Heart left ventricle (tissue), 16 donors: ENCODE results near the gene DCUN1D3. TPM values are rescaled to one million over a fixed set of nuclear protein-coding genes. Genes with fewer than 3 reads are reported as not detected.

Experiments
- ATAC-seq, 4 donors: fragments of 200-7000 bp; cut with Tn5 transposase; one replicate each; pipeline ENCODE4 v1.9.1; 2020 to 2022; ENCODE audit warnings: moderate library complexity in 4 of 4, mild to moderate bottlenecking in 3 of 4, moderate number of reproducible peaks in 1 of 4
- DNase-seq, 5 donors: peaks; one replicate each; pipeline ENCODE4 v3.0.0-alpha.2; 2020
- H3K27ac ChIP-seq, 12 donors: fragments of 200-600 bp; sonication (generic) in 4 of 12; one replicate each; pipeline versions ENCODE4 v1.5.0 to v1.8.0; 2016 to 2022; ENCODE audit warnings: mild to moderate bottlenecking in 2 of 12
- H3K27me3 ChIP-seq, 9 donors: fragments of 200-600 bp; sonication (generic) in 2 of 9; one replicate each; pipeline versions ENCODE4 v1.5.1 to v1.8.0; 2016 to 2022; ENCODE audit warnings: mild to moderate bottlenecking in 3 of 9
- H3K36me3 ChIP-seq, 9 donors: fragments of 200-600 bp; sonication (generic) in 2 of 9; one replicate each; pipeline versions ENCODE4 v1.5.0 to v1.8.0; 2018 to 2022; ENCODE audit warnings: mild to moderate bottlenecking in 2 of 9
- H3K4me1 ChIP-seq, 12 donors: fragments of 200-600 bp; sonication (generic) in 4 of 12; one replicate each; pipeline versions ENCODE4 v1.5.0 to v1.8.0; 2016 to 2022; ENCODE audit warnings: mild to moderate bottlenecking in 3 of 12
- H3K4me3 ChIP-seq, 12 donors: fragments of 200-600 bp; sonication (generic) in 4 of 12; one replicate each; pipeline versions ENCODE4 v1.5.0 to v1.8.0; 2017 to 2022; ENCODE audit warnings: mild to moderate bottlenecking in 9 of 12, moderate library complexity in 4 of 12
- H3K9me3 ChIP-seq, 12 donors: fragments of 200-600 bp; sonication (generic) in 4 of 12; one replicate each; pipeline versions ENCODE4 v1.5.0 to v1.8.0; 2016 to 2022; ENCODE audit warnings: mild to moderate bottlenecking in 1 of 12
- CTCF ChIP-seq, 12 donors: fragments of 200-600 bp; sonication (generic) in 4 of 12; IDR thresholded peaks; one replicate each; pipeline versions ENCODE4 v1.5.0 to v1.8.0; 2018 to 2022; ENCODE audit warnings: antibody characterized with exemption in 12 of 12, mild to moderate bottlenecking in 5 of 12
- POLR2A ChIP-seq, 2 donors: fragments of 450-650 bp; IDR thresholded peaks; one replicate each; pipeline ENCODE4 v1.6.1; 2017; ENCODE audit warnings: antibody characterized with exemption in 2 of 2, mild to moderate bottlenecking in 2 of 2, moderate library complexity in 2 of 2
- WGBS, 4 donors: extraction: QIAGEN DNeasy Blood & Tissue Kit in 2 of 4; methylation state at CpG; one replicate each; pipeline versions ENCODE4 v1.1.5 to v1.1.7; 2013 to 2018; 5-methylcytosine and 5-hydroxymethylcytosine counted together
- intact Hi-C, 10 donors: fragments of 100-400 bp; cut with DNase I; formaldehyde crosslinking; loops; one replicate each; pipeline versions ENCODE4 v1.11.1 to v1.14.2; 2022
- long read RNA-seq, 3 donors: library from polyadenylated mRNA; unstranded; transcript quantifications; one replicate each; pipeline ENCODE4 v2.0.0, GENCODE V29; 2020 to 2021
- polyA plus RNA-seq, 2 donors: library from polyadenylated mRNA; stranded (reverse); fragments of 200-250 nt; gene quantifications; one replicate each; pipeline ENCODE4 v1.2.3, GENCODE V29; 2013
- total RNA-seq, 9 donors: library from RNA; depleted of rRNA in 2 of 9; stranded (reverse); fragments of >200 nt in 2 of 9; fragmentation: NEBNext Ultra II Directional in 3 of 9; extraction: Animal tissue kit (Norgen Biotek cat#: 25700) in 3 of 9; gene quantifications; one replicate each; pipeline versions ENCODE4 v1.1.0 to v1.2.4, GENCODE V29; 2016 to 2023
- donor health status: ischemic (EF 13 %, LVEDD 7.1; RV severe dilation, severe dysfunction).
- donor health status: healthy with polysubstance abuse.
- donor health status: DM: no; HTN: yes; CAD: no.
- donor health status: DM: no; HTN: no; CAD: no.
- donor health status: ischemic (EF 25% LVEDD 6.9; RV normal size, moderate dysfunction).
- donor health status: ischemic (EF 25% LVEDD 5.7; RV mildly dilated, moderate dysfunction).
- donor health status: healthy.
- donor health status: DM: yes; HTN: yes; CAD: no.
- donor health status: ischemic (EF 35%, LVEDD 5.7; RV mildly dilated, moderate dysfunction).
- donor health status: nonischemic (EF 11% LVEDD 7.7; RV severe dilation, severe dysfunction).
- donor health status: DM: yes; HTN: yes; CAD: no.
- donor health status: PGD.
- donor health status: ischemic (EF 29% LVEDD 5.4; RV normal size, mild dysfunction).
- donor health status: nonischemic (EF 23%, LVEDD 6.1; RV moderate dilation, normal function).

DCUN1D3 gene
- total RNA-seq, result 10 to 100 TPM in 7 of 9 donors, 1 to 10 TPM in 2; 8.3 to 21.4 (median 11.0) TPM
- 10 to 100 TPM in 1 of 2 donors, 1 to 10 TPM in 1; 2.6 to 13.4 TPM for polyA plus RNA-seq
- long read RNA-seq, donor 1, partial matches to known transcripts, result 0 of 2 reads
- long read RNA-seq, donor 1, other reads (novel, unspliced or antisense), result 2 of 2 reads
- long read RNA-seq, donor 2, full-length matches to known transcripts, result 3 of 5 reads
- long read RNA-seq, donor 2, partial matches to known transcripts, result 0 of 5 reads
- long read RNA-seq, donor 2, other reads (novel, unspliced or antisense), result 2 of 5 reads
- long read RNA-seq, donor 3, full-length matches to known transcripts, result 2 of 8 reads
- long read RNA-seq, donor 3, partial matches to known transcripts, result 0 of 8 reads
- long read RNA-seq, donor 3, other reads (novel, unspliced or antisense), result 6 of 8 reads

DNA sequence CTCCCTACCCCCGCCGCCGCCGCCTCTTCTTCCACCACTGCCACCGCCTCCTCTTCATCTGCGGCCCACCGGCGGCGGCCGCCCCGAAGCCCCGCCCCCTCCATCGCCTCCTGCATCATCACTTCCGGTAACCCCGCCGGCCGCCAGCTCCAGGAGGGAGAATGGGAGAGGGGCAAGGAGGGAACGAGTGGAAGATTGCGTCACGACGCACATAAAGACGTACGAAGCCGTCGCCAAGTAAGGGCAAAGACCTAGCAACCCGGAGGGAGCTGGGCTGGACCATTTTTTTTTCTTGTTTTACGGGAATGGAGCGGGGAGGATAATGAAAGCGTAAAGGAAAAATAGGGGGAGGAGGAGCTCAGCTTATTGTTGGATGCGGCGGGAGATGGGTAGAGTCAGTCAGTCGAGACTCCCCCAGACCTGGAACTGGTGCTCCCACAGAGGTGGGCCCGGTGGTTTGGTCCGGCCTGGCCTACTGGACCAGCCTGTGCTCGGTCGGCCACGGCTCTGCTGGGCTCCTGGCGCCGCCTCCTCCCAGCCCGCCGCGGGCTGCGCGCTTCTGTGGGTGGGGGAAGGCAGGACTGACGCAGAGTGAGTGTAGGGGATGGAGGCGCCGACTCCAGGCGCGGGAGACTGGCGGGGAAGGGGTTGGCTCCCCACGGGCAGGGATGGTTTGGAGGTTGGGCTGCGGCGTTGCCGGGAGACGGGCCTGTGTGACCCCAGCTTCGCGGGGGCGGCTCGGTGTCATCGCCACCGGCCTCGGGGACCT is at the start of gene DCUN1D3, which contains the start of gene LYRM1:
DCUN1D3 (minus strand) TSS at position 60 of the 769 bp plus-strand sequence. CDS start 37,820 bp downstream, outside the sequence.
LYRM1 (plus strand) TSS at position 473 of the 769 bp plus-strand sequence. CDS start 14,785 bp downstream, outside the sequence.
- Histone ChIP-seq H3K27ac (peak within 1 kb of the TSS; percentile 95 to 99 (median 97)), H3K4me3 (peak within 1 kb of the TSS; percentile 68 to 93 (median 80)), H3K9me3 (no peaks in the 10 kb centered on the region), H3K4me1 (peaks cover 17 to 70% (median 55%) of the 10 kb centered on the region in 12 donors), H3K36me3 (peaks cover 0 to 24% (median 12%) of the 10 kb centered on the region in 9 donors), H3K27me3 (no peaks in the 10 kb centered on the region)
- DNase-seq, result peak; percentile 96 to 98 (median 97)
- no peak for TF ChIP-seq CTCF (IDR thresholded peaks at IDR 0.05)
- peak in 1 of 2 donors; percentile 93 for TF ChIP-seq POLR2A (IDR thresholded peaks at IDR 0.05)
- peak; percentile 92 to 96 (median 93) for ATAC-seq
- intact Hi-C loops, result loop anchor here in 9 of 10 donors (1.0 to 5.0 kb wide), 6 partner anchors 33 to 402 kb away; partner anchors contain the start of genes ERI2 (in 1 of the 9) and REXO5 (in 1 of the 9)
- 0 to 1% (median 0%) methylated on average over 44 to 62 of the region's 62 CpGs for WGBS, 4 donors

DNA sequence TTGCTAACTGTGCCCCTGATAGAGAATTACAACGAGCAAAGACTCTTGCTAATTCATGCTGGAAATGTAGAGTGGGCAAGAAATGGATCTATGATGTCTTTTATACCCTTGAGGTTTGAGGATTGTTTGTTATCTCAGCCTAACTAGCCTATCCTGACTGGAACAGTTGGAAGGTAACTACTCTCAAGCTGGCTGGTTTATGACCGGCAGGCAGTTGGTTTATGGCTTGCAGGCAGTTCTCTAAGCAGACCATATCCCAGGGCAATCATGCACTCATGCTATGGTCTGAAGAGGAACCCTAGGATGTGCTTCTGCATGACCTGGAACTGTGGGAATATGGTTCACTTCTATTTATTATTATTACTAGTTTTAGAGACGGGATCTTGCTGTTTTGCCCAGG is 49.5 kb upstream of the DCUN1D3 start:
- TF ChIP-seq POLR2A (IDR thresholded peaks at IDR 0.05) (no peak), CTCF (IDR thresholded peaks at IDR 0.05) (no peak)
- intact Hi-C loops, result loop anchor here in 2 of 10 donors (5.0 to 10.0 kb wide), 2 partner anchors 102 to 105 kb away; no protein-coding TSS in a partner anchor
- Histone ChIP-seq H3K27me3 (no peaks in the 10 kb centered on the region), H3K4me3 (no peak overlapping the region), H3K4me1 (no peaks in the 10 kb centered on the region), H3K27ac (no peak overlapping the region), H3K9me3 (no peaks in the 10 kb centered on the region), H3K36me3 (no peaks in the 10 kb centered on the region)
- 80 to 89% (median 86%) methylated on average over 2 to 3 of the region's 3 CpGs for WGBS, 4 donors
- ATAC-seq (no peak), DNase-seq (no peak)

- Histone ChIP-seq H3K27me3 (no peaks in the 10 kb centered on the region), H3K27ac (no peak overlapping the region), H3K4me3 (no peak overlapping the region), H3K36me3 (no peaks in the 10 kb centered on the region), H3K4me1 (peaks cover 0 to 9% (median 0%) of the 10 kb centered on the region in 12 donors), H3K9me3 (no peaks in the 10 kb centered on the region)
- TF ChIP-seq CTCF (IDR thresholded peaks at IDR 0.05) (no peak), POLR2A (IDR thresholded peaks at IDR 0.05) (no peak)
- DNase-seq (no peak), ATAC-seq (no peak)
- WGBS, 4 donors, result 79 to 87% (median 85%) methylated on average over 9 of the region's 9 CpGs
- intact Hi-C loops, result loop anchor here in 2 of 10 donors (5.0 to 10.0 kb wide), 2 partner anchors 101 to 104 kb away; no protein-coding TSS in a partner anchor
These were observed 48.3 kb upstream of the DCUN1D3 start for GRCh38 chr16:20948444-20948843.
